Suprapubic skin (tissue), 4 donors: ENCODE measurements around the gene TBX3.

Experiments used
- CTCF ChIP-seq, 2 donors: fragments of 200-600 bp in 1 of 2; fragments of 450-650 bp in 1 of 2; sonication (generic) in 1 of 2; IDR thresholded peaks; one replicate each; pipeline ENCODE4 v1.5.1; 2016 to 2019; ENCODE audit warnings: antibody characterized with exemption in 2 of 2, mild to moderate bottlenecking in 1 of 2, moderate library complexity in 1 of 2
- EP300 ChIP-seq: sonication (generic); formaldehyde crosslinking; IDR thresholded peaks from one replicate; pipeline ENCODE4 v1.6.1; 2017; ENCODE audit warnings: antibody characterized with exemption
- POLR2A ChIP-seq, 2 donors: fragments of 450-650 bp; IDR thresholded peaks; one replicate each; pipeline ENCODE4 v1.6.1; 2017; ENCODE audit warnings: antibody characterized with exemption in 2 of 2, mild to moderate bottlenecking in 2 of 2, moderate library complexity in 2 of 2
- POLR2AphosphoS5 ChIP-seq, 3 donors: sonication (generic); formaldehyde crosslinking; IDR thresholded peaks; one replicate each; pipeline ENCODE4 v1.6.1; 2017; ENCODE audit warnings: antibody characterized with exemption in 3 of 3

GRCh38 chr12:114711689-114712152 is 27.7 kb upstream of the TBX3 start:
- TF ChIP-seq CTCF (IDR thresholded peaks at IDR 0.05) (no peak), POLR2A (IDR thresholded peaks at IDR 0.05) (no peak), EP300 (no peak), POLR2AphosphoS5 (IDR thresholded peaks at IDR 0.05) (no peak)
